ENCODE measurements around the gene PRKCE. TPM values are rescaled to one million over a fixed set of nuclear protein-coding genes. Genes with fewer than 3 reads are reported as not detected.

Gene PRKCE
- total RNA-seq, 1 experiment from 2014 or later, result 10.3 TPM

GRCh38 chr2:46023165-46023854 lies 371.8 kb downstream of the PRKCE start:
- DNase-seq (ENCODE audit: extremely low read depth, low read depth), result no peak

GRCh38 chr2:46024146-46024779 lies 372.8 kb downstream of the PRKCE start:
- no peak for DNase-seq (ENCODE audit: extremely low read depth, low read depth)

GRCh38 chr2:46025081-46025480 lies 373.6 kb downstream of the PRKCE start:
- no peak for DNase-seq (ENCODE audit: extremely low read depth, low read depth)

GRCh38 chr2:46025676-46026075 lies 374.2 kb downstream of the PRKCE start:
- no peak for DNase-seq (ENCODE audit: extremely low read depth, low read depth)

DNA sequence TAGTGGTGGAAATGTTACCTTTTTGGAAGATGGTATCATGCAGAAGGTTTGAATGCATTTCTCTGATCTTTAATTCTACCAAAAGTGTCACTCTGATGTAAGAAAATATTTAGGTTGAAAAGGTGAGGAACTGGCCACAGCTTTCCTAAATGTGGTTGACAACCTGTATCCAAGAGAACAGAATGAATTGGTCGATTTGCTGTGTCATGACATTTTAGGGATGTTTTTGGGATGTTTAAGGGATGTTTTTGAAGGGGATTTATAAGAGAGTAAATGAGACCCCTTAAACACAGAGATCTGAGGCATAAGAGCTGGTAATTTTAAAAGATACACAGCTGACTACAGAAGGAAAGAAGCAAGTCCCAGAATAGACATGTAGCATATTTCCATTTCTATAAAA lies 375.0 kb downstream of the PRKCE start:
- DNase-seq (ENCODE audit: extremely low read depth, low read depth), result no peak

DNA sequence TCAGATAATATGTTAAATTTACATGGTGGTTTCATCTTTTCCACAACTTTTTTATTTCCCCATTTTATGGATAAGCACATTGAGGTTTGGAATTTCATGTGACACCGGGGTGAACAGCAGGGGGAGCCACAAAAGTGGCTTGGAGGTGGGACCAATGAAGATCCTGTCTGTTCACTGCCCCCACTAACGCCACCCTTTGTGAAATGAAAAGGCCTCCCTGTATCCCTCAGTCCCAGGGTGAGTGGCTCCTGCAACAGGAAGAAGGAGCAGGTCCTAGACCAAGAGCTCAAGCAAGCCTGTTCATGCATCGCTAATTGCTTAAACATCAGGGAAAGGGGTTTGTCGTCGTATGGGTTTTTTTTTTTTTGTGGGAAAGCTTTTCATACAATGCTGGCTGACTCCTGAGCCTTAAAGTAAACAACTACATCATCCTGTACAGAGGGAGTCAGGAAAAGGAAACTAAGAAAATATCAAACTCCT lies 377.9 kb downstream of the PRKCE start:
- no peak for DNase-seq (ENCODE audit: extremely low read depth, low read depth)

GRCh38 chr2:46030330-46030729 lies 378.9 kb downstream of the PRKCE start:
- DNase-seq (ENCODE audit: extremely low read depth, low read depth), result no peak

- no peak for DNase-seq (ENCODE audit: extremely low read depth, low read depth)
These were observed 380.8 kb downstream of the PRKCE start for GRCh38 chr2:46032161-46032813.

DNA sequence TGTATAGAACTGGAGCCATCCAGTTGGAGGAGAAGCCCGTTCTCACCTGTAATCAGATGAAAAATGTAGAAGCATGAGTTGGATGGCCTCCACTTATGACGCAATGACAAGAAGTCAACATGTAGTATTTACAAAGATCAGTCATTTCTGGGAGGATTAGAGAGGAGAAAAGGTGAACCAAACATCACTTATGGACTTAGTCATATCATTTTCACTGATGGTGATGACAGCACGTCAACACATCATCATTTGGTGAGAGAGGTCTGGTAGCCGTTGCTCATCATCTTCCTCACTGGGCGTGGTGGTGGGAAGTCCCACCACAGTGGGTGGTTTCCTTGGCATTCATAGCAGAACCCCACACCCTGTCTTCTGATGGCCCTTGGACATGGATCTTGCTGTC lies 381.5 kb downstream of the PRKCE start:
- DNase-seq (ENCODE audit: extremely low read depth, low read depth), result no peak

GRCh38 chr2:46034535-46034934 lies 383.1 kb downstream of the PRKCE start:
- no peak for DNase-seq (ENCODE audit: extremely low read depth, low read depth)

- no peak for DNase-seq (ENCODE audit: extremely low read depth, low read depth)
These were observed 385.5 kb downstream of the PRKCE start for GRCh38 chr2:46036929-46037328.

DNA sequence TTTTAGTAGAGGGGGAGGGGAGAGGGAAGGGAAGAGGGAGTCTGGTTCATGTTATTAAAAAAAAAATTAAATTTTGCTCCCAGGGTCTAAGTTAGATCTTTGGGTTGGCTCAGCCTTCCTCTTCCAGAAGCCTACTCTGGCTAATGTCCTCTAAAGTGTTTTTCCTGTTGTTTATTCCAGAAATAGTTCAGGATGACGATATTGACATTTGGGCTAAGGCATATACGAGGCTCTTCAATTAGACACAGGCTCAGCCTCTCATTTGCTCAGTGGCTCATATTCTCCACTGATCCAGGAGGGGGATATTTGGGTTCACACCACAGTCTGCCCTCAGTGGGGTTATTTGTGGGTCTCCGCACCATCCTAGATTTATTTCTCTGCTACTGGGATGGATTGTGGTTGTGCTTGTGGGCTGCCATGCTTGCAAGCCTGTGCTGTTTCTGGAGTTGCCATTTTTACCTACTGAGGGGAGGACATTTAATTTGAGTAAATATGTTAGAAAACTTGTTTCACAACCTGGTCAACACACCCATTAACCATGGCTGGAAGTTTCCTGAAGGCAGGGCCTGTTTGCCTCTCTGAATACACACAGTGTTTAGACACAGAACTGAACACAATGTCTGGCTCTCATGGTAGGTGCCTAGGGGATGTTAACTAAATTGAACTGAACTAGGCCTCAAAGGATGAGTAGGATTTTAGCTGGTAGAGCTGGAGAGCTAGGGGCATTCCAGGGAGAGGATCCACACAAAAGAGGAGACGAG lies 388.2 kb downstream of the PRKCE start:
- no peak for DNase-seq (ENCODE audit: extremely low read depth, low read depth)

- no peak for DNase-seq (ENCODE audit: extremely low read depth, low read depth)
These were observed 389.2 kb downstream of the PRKCE start for GRCh38 chr2:46040563-46041155.

- DNase-seq (ENCODE audit: extremely low read depth, low read depth), result no peak
These were observed 390.0 kb downstream of the PRKCE start for GRCh38 chr2:46041434-46041833.

DNA sequence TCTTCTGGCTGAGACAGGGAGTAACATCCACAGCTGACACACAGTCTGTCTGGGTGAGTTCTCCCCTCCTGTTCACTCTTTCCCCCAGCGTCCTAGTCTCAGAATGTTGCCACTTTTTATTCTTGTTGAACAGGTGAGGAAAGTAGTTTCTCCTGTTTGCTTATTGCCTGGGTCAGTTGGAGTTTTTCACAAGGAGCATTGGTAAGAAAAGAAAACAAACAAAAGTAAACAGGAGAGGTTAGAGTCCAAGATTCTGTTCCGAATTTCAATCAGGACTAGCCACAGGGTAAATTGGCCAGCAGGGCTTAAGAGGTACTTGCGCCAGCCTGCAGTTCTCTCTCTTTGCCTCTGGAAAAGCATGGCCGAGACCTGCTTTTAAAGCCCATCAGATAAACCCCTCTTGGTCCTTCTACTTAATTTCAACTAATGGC lies 390.7 kb downstream of the PRKCE start:
- DNase-seq (ENCODE audit: extremely low read depth, low read depth), result no peak

DNA sequence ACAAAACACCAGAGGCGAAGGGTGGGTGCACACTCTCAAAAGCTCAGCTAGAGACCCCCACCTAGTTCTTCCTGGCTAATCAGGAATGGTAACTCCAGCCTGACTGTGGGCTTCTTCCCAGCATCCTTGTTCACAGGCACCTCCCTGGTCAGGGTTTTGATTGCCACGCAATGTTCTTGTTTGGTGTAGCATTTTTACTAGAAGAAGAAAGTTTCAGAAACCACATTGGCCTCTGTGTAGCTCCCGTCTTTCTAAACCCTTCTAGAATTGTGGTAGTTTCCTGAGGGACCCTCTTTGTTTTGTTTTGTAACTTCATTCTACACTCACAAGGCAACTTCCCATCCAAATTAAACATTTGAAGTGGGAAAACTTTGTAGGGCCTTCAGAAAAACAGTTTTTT lies 391.2 kb downstream of the PRKCE start:
- DNase-seq (ENCODE audit: extremely low read depth, low read depth), result no peak

- DNase-seq (ENCODE audit: extremely low read depth, low read depth), result no peak
These were observed 394.4 kb downstream of the PRKCE start for GRCh38 chr2:46045888-46046287.

- DNase-seq (ENCODE audit: extremely low read depth, low read depth), result no peak
These were observed 395.8 kb downstream of the PRKCE start for GRCh38 chr2:46047290-46047689.

DNA sequence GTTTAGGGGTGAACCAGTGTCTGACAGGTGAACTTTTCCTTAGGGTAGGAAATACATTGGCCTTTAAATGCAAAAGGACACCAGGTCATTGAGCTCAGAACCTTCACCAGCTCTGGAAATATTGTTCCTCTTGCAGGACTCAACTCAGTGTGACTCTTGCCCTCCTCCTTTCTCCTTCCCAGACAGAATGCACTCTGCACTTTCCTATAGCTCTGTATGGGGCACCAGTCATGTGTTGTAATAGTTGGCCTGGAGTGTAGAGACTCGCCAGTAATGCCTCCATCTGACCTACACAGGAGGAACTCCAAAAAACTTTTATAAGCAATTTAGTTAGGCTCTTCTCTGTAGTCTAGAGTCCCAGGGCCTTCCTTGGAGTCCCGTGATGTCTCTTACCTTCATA lies 397.2 kb downstream of the PRKCE start:
- no peak for DNase-seq (ENCODE audit: extremely low read depth, low read depth)

GRCh38 chr2:46050027-46050426 lies 398.6 kb downstream of the PRKCE start:
- DNase-seq (ENCODE audit: extremely low read depth, low read depth), result no peak

- DNase-seq (ENCODE audit: extremely low read depth, low read depth), result no peak
These were observed 399.0 kb downstream of the PRKCE start for GRCh38 chr2:46050489-46050888.

Data from NCI-H460 (cell line).